Measurements from ENCODE around the gene PADI6.

Gene PADI6

GRCh38 chr1:17436380-17437174 lies 64.6 kb downstream of the PADI6 start:
- TF ChIP-seq, protein P1, sequence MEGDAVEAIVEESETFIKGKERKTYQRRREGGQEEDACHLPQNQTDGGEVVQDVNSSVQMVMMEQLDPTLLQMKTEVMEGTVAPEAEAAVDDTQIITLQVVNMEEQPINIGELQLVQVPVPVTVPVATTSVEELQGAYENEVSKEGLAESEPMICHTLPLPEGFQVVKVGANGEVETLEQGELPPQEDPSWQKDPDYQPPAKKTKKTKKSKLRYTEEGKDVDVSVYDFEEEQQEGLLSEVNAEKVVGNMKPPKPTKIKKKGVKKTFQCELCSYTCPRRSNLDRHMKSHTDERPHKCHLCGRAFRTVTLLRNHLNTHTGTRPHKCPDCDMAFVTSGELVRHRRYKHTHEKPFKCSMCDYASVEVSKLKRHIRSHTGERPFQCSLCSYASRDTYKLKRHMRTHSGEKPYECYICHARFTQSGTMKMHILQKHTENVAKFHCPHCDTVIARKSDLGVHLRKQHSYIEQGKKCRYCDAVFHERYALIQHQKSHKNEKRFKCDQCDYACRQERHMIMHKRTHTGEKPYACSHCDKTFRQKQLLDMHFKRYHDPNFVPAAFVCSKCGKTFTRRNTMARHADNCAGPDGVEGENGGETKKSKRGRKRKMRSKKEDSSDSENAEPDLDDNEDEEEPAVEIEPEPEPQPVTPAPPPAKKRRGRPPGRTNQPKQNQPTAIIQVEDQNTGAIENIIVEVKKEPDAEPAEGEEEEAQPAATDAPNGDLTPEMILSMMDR (IDR thresholded peaks at IDR 0.05), result no peak

DNA sequence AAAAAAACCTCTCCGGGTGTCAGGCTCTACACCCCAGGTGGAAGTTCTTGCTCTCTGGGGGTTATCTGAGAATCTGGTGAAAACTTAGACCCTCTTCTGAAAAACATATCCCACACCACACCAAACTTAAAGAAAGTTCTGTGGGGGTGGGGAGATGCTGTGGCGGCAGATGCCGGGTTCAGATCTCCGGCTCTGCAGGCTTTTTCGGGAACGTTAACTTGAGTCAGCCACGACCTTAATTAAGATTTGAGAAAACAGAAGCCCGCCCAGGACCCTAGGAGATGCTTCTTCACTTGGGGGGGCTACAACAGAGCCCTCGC lies 65.2 kb downstream of the PADI6 start:
- TF ChIP-seq, protein P1 (IDR thresholded peaks at IDR 0.05), result no peak

DNA sequence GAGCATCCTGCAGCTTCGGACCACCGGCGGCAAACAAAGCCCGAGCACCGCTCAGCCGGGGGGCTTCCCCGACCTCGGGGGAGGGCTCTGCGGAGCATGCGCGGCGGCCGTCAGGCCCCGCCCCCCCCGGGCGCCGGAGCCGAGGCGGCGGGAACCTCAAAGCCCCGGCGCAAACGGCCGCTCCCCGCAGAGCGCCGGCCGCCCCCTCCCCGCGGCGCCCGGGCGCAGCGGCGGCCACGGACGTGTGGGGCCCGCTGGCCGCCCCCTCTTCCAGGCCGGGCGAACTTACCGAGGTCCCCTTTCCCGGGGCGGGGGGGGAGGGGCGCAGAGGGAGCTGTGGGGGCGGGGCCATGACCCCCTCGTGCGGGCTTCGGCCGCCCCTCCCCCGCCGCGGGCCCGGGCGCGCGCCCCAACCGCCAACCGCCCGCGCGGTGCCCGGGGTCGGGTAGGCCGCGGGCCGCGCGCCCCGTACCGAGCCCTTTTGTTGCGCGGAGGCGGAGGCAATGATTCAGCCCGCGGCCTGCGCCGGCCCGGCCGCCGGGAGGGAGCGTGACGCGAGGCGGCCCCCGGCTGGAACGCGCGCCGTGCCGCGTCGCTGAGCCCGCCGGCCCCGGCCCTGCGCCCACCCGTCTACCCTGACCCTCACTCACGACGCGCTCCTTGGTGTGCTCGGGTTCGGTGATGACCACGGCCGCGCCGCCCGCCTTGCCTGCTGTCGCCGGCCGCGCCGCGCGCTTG lies 65.8 kb downstream of the PADI6 start:
- TF ChIP-seq, protein P1 (IDR thresholded peaks at IDR 0.05), result no peak

GRCh38 chr1:17438318-17439249 lies 66.6 kb downstream of the PADI6 start:
- TF ChIP-seq, protein P1 (IDR thresholded peaks at IDR 0.05), result no peak

DNA sequence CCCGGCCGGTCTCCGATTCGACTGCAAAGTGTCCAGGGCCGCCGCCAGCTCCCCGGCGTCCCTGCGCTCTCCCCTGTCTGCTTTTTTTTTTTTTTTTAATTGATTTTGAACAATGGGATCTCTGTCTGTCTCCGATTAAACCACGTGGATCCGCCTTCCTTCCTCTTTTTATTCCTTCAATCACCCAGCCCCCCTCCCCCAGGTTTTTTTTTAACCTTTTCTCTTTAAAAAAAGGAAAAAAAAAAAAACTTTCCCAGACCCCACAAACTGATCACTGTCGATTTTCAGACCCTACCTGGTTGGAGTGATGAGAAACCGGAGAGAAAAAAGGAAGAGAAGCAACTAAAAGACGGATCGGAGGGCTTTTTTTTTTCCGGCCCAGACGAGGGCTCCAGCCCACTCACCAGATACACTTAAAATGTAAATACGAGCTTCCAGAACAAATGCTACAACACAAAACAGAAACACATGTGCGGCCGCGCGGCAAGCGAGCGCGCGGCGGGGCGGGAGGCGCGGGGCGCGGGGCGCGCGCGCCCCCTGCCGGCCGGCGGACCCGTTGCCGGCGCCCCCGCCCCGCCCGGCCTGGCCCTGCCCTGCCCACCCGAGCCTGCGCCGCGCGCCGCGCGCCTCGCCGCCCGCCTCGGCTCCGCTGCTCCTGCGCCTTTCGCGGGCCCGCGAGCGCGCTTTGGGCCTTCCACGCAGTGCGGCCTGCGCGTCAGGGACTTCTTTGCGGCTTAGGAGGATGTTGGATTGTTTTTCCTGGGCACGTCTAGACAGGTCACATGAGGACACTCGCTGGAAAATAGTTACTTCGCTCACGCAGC lies 67.5 kb downstream of the PADI6 start, which contains the start of gene RCC2:
Gene RCC2 (minus strand): TSS at position 428 of the 824 bp plus-strand sequence. CDS start 1,163 bp downstream, outside the sequence.
- TF ChIP-seq, protein P1 (IDR thresholded peaks at IDR 0.05), result peak; percentile 43

DNA sequence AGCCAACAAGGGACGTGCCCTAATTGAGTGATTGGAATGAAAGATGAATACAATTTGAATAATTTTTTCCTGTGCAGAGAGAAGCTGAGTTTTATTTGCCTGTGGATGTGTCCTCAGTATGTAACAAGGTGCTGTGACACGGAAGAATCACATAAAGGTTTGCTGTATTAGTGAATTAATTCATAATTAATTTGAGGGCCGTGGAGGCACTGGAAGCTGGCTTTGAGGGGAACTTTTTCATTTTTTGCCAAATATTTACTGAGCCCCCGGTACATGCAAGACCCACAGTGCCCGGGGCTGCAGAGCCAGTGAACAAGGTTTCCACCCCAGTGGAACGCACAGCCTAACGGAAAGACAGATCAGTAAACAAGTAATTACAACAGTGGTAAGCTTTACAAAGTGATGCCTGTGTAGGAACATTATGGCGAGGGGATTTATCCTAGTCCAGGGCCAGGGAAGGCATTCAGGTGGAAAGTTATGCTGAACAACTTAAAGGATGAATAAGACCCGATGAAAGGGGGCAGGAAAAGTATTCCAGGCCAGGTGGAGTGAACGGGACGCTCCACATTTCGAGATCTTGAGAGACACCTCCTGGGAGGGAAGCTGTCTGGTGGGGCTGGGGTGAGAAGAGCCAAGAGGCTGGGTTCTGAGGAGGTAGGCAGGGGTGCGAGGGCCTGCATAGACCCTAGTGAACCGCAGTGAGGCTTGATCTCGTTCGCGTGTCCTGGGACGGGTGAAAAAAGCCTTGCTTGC lies 68.3 kb downstream of the PADI6 start:
- TF ChIP-seq, protein P1 (IDR thresholded peaks at IDR 0.05), result no peak

Measured in LNCAP (cell line).